ENCODE measurements around the gene PRKAR1B.
"Not testable (repeated sequence)": the region's sequence is repeated elsewhere in the genome, so short reads cannot be mapped to it uniquely, and the experiment has no call there.

The PRKAR1B gene

GRCh38 chr7:569071-569855, 157.8 kb downstream of the PRKAR1B start:
- no peak for DNase-seq

DNA sequence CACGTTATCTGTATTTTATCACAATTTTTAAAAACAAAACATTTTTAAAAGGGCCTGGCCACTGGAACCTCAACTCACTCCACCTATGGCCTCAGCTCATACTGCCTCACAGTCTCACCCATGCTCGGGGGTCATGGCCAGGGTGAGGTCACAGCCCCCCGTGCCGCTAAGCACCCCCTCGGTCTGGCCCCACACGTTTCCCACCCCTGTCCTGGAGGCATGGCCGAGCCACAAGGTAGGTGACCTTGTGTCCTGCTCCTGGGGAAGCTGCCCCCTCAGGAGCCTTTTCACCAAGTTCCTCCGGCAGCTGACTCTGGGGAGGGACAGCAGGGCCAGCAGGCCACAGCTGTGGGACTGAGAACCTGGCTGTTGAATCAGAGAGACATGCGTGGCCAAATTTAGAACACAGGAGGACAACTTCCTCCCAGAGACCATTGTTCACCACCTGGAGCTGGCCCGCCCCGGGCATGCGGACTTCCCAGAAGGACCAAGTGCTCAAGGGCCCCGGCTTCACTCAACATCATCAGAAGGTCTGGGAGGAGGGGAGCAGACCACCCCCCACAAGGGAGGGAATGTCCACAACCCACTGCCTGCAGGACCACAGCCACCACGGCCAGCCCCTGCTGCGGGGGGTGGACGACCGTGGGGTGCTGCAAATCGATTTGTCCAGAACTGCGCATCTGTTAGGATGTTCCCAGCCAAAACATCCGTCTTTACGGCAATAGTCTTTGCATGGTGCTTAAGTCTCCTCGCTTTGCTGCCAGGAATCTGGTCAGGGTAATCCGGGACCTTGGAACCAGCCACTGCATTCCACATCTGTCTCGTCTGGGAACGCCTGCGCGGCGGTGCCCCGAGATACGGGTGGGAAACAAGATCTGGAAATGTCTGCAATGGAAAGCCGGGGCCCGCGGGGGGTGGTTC, 158.8 kb downstream of the PRKAR1B start:
- DNase-seq: no peak

- no peak for DNase-seq
Measured at GRCh38 chr7:567305-567883, 159.7 kb downstream of the PRKAR1B start.

DNA sequence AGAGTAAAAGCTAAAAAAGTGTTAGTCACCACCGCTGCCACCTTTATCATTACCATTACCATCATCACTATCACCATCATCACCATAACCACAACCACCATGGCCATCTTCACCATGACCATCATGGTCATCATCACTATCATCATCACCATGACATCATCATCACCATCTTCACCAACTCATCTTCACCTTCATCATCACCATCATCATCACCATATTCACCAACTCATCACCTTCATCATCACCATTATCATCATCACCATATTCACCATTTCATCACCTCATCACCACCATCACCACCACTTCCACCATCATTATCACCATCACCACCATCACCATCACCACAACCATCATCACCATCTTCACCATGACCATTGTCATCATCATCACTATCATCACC, 161.0 kb downstream of the PRKAR1B start:
- no peak for DNase-seq

DNA sequence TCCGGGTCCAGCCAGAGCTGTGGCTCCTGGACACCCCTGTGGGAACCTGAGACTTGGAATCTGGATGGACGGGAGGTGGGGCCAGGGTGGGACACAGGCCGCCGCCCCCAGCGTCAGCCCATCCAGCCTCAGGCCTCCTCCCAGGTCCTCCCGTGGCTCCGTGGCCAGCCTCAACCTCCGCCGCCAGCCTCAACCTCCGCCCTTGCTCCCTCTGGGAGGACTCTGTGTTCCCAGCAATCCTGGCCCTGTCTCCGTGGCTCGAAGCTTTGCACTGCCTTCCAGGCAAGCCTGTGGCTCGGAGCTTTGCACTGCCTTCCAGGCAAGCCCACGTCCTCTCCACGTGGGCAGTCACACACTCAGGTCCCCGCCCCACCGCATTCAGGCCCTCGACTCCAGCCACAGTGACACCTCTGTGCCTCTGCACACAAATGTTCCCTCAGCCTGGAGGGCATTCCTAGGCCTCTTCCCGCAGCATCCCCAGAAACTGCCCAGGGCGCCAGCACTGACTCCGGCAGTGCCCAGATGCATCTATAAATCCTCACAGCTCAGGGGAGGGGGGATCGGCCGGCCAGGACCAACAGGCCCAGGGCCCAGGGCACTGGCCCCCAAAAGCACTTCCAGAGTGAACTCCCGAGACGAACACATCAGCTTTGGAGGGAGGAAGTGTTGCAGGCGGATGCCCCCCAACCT, 162.8 kb downstream of the PRKAR1B start:
- no peak for DNase-seq

DNA sequence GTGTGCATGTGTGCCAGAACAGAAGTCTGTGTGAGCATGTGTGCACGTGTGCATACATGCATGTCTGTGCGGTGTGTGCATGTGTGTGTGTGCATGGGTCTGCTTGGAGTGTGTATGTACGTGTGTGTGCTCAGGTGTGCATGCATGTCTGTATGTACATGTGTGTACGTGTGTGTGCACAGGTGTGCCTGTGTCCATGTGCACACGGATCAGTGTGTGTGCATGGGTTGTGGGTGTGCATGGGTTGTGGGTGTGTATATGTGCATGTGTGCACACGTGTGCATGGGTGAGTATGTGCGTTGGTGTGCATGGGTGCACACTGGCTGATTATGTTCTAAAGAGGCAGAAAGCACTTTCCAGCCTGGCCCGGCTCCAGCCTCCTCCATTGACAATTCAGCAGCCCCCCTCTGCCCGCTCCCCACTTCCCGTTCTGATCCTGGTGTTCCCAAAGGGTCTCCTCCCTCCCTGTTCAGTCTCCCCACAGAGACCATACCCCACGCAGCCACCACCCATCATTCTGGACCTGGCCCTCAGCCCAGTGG, 163.4 kb downstream of the PRKAR1B start:
- DNase-seq: no peak

- no peak for DNase-seq
Measured at GRCh38 chr7:562789-563628, 164.1 kb downstream of the PRKAR1B start.

DNA sequence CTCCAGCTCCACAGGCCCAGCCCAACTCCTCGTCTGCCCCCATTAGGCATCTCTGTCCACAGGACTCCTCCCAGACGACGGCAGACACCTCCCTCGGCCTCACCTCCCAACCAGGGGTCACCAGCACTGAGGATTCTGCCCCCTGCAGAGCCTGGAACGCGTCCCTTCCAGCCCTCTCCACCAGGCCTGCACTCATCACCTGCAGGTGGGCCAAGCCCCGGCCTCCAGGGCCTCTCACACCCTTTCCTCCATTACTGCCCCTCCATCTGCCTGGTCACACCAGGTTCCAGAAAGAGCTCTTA, 164.8 kb downstream of the PRKAR1B start:
- DNase-seq: no peak

DNA sequence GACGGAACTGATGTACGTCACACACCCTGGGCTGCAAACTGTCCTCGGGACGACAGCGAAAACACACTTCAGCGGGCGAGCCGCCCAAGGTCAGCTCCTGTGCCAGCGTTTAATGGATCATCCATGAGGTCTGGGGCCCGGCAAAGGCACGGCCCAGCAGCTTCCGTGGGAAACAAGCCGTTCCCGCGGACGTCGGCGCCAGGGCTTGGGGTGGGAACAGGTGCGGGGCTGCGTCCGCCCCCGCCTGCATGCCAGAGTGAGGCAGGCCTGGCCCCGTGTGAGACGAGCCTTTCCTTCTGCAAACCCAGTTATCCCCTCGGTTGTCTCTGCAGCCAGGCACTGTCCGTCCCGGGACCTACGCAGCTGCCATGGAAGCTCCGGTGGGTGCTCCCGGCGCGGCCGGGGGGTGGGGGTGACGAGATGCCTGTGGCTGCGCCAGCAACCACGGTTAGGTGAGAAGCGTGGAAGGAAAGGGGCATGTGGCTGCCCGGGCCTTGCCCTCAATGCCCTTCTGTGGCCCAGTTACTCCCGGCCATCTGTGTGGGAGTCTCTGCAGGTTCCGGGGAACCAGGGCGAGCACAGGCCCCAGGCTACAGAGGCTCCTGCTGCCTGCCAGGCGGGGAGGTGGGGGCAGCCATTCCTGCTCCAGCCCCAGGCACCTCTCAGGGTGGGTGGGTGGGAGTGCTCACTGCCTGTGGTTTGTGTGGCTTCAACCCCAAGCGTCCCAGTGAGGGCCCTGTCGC, 165.3 kb downstream of the PRKAR1B start:
- DNase-seq: no peak

DNA sequence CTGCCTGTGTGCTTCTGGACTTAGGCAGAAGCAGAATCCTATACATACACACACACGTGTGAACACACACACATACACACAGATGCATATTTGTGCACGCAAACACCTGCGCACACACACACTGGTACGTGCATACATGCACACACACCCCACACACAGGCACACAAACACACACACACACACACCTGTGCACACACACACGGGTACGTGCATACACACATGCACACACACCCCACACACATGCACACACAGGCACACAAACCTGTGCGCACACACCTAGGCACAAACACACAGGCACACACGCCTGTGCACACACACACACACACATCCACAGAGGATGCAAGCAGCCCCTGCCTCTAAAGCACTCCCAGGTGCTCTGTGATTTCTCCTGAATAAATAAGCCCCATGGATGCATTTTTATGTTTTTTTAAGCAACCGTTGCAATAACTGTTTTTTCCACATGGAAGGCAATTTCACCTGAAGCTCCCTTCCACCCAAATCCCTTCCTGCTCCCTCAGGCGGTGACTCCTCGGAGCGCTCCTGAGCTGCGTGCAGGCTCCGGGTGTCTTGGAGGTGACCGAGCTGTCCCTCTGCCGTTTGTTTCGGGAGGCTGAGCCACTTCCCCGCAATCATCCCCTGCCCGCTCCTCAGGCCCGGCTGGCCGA, 166.0 kb downstream of the PRKAR1B start:
- no peak for DNase-seq

- no peak for DNase-seq
Measured at GRCh38 chr7:559396-559705, 167.7 kb downstream of the PRKAR1B start.

- no peak for DNase-seq
Measured at GRCh38 chr7:557558-557881, 169.6 kb downstream of the PRKAR1B start.

- DNase-seq: no peak
Measured at GRCh38 chr7:556837-557557, 170.1 kb downstream of the PRKAR1B start.

DNA sequence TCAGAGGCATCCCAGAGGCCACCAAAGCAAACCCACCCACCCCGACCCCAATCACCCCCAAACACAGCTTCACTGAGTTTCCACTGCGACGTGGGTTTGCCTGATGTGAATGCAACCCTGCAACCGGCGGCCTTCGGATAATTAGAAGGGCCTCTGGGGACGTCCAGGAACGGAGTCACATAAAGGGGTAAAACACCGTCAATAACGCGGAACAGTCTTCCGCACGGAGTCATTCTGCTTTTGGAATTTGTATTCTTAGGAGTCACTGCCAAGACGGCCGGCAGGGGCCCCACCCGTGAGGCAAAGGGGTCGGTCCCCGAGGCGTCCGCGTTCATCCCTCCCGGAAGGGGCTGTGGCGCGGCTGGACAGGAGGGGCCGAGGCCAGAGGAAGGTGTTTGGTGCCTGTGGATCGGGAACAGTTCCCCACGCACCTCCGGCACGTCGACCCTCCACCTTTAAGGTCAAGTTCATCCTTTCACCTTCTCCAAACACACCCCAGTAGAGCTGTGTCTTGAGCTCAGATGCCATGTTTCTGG, 170.7 kb downstream of the PRKAR1B start:
- no peak for DNase-seq

GRCh38 chr7:555551-556160, 171.4 kb downstream of the PRKAR1B start:
- DNase-seq: no peak

GRCh38 chr7:553636-554111, 173.4 kb downstream of the PRKAR1B start:
- no peak for DNase-seq

DNA sequence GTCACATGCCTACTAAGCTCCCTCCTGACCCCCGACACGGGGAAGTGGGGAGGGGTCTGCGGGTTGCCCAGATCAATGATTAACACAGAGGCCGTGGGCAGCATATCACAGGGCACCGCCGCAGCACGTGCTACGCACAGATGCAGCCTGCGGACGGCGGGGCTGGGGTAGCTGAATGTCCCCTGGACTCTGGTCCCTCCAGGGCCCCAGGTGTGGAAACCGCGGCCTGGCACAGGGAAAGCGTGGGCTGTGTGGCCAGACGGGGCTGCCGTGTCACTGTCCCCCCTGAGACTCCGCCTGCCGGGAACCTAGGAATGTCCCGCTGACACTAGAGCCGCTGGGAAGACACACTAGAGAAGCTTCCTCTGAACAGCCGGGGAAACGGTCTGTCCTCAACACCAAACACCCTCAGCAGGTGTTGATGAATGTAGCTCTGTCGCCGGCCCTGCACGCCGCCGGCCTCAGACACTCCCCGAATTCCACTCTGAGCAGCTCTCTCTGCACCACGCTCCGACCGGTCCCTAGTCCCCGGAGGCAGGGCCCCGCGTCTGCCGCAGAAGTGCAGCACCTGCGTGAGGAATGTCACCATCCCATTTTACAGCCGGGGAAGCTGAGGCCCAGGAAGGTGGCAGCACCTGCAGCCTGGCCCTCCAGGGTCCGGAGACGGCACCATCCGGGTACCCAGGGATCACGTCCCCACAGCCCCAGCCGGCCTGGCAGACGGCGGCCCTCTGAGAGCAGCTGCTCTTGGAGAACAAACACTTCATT, 174.0 kb downstream of the PRKAR1B start:
- no peak for DNase-seq

GRCh38 chr7:552151-552867, 174.8 kb downstream of the PRKAR1B start:
- DNase-seq: not testable (repeated sequence)

Measured in inflammatory macrophage treated with lipopolysaccharide for 4 hours (primary cell).